Fibroblast of upper back skin (primary cell): Measurements from ENCODE around the gene ULK4.
"Not testable (repeated sequence)": the region's sequence is repeated elsewhere in the genome, so short reads cannot be mapped to it uniquely, and the experiment has no call there.

Source experiments
- DNase-seq: peaks from one replicate; pipeline ENCODE4 v3.0.0-alpha.2; 2013

ULK4 gene

DNA sequence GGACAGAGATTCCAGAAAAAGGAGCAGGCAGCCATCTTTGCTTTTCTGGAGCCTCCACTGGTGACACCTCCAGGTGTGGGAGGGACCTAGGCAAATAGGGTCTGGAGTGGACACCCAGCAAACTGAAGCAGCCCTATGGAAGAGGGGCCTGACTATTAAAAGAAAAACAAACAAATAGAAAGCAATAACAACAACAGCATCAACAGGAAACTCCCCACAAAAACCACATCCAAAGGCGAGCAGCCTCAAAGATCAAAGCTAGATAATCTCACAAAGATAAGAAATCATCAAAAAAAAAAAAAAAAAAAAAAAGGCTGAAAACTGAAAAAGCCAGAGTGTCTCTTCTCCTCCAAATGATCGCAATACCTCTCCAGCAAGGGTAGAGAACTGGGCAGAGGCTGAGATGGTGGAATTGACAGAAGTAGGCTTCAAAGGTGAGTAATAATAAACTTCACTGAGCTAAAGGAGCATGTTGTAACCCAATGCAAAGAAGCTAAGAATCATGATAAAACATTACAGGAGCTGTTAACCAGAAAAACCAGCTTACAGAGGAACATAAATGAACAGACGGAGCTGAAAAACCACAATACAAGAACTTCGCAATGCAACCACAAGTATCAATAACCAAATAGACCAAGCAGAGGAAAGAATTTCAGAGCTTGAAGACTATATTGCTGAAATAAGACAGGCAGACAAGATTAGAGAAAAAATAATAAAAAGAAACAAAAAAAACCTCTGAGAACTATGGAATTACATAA, 537.2 kb downstream of the ULK4 start:
- DNase-seq: no peak

GRCh38 chr3:41419809-41420208, 542.1 kb downstream of the ULK4 start:
- DNase-seq: no peak

GRCh38 chr3:41418961-41419691, 542.8 kb downstream of the ULK4 start:
- peak; percentile 43 for DNase-seq

DNA sequence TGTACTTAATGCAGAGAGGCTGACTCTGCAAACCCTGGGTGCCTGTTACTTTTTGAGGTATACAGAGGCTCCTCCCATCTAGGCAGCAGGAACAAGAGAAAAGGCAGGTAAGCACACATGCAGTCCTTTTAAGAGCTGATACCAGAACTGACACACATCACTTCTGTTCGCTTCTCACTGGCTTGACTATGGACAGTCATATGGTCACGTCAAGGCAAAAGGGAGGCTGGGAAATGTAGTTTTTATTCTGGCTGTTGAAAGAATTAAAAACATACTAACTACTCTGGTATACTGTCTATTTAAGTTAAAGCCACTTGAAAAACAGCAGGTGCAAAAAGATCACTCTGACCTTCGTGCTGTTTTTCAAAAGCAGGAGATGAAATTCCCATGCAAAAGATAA, 544.3 kb downstream of the ULK4 start:
- DNase-seq: no peak

- no peak for DNase-seq
Measured at GRCh38 chr3:41411065-41411464, 550.8 kb downstream of the ULK4 start.

DNA sequence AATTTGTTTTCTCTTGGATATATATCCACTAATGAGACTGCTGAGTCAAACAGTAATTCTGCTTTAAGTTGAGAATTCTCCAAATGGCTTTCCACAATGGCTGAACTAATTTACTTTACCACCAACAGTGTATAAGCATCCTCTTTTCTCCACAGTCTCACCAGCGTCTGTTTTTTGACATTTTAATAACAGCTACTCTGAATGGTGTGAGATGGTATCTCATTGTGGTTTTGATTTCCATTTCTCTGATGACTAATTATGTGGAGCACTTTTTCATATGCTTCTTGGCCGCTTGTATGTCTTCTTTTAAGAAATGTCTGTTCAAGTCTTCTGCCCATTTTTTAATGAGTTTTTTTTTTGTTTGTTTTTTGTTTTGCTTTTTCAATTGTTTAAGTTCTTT, 556.4 kb downstream of the ULK4 start:
- DNase-seq: peak; percentile 54

DNA sequence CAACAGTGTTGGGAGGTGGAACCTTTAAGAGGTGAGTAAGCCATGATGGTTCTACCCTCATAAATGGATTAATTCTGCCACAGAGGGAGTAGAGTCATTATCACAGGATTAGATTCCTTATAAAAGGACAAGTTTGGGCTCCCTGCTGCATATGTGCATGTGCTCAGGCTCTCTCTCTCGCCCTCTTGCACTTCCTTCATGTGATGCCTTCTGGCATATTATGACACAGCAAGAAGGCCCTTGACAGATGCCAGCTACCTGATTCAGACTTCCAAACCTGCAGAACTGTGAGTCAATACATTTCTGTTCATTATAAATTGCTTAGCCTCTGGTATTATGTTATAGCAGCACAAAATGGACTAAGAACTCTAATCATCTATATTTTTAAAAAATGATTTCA, 557.3 kb downstream of the ULK4 start:
- no peak for DNase-seq

GRCh38 chr3:41394896-41395295, 567.0 kb downstream of the ULK4 start:
- no peak for DNase-seq

DNA sequence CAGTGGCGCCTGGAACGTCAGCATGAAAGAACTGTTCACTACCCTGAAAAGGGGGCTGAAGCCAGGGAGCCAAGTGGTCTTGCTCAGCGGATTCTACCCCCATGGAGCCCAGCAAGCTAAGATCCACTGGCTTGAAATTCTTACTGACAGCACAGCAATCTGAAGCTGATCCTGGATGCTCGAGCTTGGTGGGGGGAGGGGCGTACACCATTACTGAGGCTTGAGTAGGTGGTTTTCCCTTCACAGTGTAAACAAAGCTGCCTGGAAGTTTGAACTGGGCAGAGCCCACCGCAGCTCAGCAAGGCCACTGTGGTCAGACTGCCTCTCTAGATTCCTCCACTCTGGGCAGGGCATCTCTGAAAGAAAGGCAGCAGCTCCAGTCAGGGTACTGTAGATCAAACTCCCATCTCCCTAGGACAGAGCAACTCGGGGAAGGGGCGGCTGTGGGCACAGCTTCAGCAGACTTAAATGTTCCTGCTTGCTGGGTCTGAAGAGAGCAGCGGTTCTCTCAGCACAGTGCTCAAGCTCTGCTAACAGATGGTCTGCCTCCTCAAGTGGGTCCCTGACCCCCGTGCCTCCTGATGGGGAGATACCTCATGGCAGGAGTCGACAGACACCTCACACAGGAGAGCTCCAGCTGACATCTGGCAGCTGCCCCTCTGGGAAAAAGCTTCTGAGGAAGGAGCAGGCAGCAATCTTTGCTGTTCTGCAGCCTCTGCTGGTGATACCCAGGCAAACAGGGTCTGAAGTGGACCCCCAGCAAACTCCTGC, 591.0 kb downstream of the ULK4 start:
- not testable (repeated sequence) for DNase-seq

GRCh38 chr3:41370307-41370706, 591.6 kb downstream of the ULK4 start:
- DNase-seq: no peak

DNA sequence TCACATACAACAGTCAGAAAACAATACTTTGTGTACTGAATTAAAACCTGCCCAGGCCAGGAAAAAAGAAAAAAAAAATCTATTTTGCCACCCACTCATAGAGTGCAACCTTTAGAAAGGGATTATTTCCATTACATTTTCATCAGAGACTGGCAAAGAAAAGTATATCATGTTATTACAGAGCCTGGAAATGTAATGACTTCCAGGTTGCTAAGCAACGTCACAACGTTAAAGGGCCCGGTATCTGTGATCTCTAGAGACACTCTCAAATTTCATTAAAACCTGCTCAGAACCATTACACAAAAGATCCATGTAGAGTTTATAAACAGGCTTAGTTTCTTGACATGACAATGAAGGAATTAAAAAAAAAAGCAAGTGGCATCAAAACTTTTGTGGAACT, 592.1 kb downstream of the ULK4 start:
- peak; percentile 31 for DNase-seq

GRCh38 chr3:41365973-41366372, 595.9 kb downstream of the ULK4 start:
- no peak for DNase-seq

DNA sequence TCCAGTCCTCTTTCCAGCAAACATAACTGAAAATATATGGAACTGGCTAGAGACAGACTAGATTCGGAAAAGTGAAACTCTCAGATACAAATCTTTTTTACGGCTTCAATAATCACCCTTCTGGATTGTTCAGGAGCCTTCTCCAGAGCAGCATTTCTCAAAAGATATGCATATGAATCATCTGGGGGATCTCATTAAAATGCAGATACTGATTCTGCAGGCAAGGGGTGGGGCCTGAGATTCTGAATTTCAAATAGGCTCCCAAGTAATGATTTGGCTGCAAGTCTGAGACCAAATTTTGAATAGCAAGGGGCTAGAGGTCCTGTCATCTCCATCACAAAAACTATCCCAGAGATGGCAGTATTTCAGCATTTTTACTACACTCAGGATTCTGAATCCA, 597.2 kb downstream of the ULK4 start:
- no peak for DNase-seq

GRCh38 chr3:41363830-41364523, 597.9 kb downstream of the ULK4 start:
- DNase-seq: no peak

DNA sequence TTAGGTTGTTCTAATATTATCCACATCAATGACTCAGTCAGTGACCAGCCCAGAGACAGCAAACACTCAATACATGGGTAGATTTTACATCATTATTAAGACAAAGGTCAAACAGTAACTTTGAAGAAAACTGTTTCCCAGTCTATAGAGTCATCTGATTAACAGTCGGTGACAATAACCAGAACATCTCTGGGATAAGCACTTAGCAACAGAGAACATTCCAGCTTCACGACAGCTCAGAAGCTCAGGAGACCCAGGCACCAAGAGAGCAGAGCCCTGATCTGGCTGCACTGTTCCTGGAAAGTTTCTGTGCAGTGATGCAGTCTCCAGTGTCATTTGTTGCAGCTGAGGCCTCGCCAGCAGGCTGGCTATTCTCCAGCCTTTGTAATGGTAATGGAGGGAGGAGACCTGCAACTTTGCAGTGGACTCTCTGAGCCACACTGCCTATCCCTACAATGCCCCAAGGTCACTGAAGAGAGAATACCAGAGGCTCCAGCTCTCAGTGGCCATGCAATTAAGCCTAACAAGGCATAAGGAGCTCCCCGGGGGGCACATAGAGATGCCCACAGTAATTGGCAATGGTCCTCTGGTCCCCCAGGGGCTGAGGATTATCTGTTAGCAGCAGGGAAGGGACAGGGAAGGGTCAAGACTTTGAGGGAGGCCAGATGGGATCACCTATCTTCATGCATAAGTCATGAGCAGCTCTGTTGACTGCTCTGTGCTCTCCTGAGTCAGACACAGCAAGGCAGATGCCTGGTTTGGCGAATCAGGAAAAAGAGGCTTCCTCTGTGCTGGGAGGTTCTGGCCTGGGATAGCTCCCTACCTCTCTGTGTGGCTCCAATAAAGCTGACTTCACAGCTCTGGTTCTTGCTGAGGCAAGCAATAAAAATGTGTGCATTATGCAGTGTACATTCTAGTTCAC, 599.0 kb downstream of the ULK4 start:
- DNase-seq: peak; percentile 35

DNA sequence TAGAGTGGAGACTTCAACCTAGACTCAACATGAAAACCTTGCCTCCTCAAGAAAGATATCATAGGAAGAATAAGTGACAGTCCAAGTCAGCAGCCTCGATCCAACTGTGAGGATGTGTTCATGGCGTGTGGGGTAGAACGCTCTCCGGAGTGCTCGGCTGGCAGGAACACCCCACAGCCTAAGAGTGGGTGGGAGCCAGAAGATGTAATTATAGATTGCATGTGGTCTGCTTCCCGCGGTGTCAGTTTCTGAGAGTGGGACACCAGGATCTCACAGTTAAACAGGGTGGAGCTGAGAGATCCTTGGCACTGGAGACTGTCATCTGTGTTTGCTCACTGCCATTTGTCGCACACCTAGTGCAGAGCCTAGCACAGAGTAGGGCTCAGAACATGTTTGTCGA, 604.6 kb downstream of the ULK4 start:
- no peak for DNase-seq

- DNase-seq: no peak
Measured at GRCh38 chr3:41356775-41357174, 605.1 kb downstream of the ULK4 start.

GRCh38 chr3:41352510-41352909, 609.4 kb downstream of the ULK4 start:
- no peak for DNase-seq

GRCh38 chr3:41350441-41350840, 611.5 kb downstream of the ULK4 start:
- no peak for DNase-seq

DNA sequence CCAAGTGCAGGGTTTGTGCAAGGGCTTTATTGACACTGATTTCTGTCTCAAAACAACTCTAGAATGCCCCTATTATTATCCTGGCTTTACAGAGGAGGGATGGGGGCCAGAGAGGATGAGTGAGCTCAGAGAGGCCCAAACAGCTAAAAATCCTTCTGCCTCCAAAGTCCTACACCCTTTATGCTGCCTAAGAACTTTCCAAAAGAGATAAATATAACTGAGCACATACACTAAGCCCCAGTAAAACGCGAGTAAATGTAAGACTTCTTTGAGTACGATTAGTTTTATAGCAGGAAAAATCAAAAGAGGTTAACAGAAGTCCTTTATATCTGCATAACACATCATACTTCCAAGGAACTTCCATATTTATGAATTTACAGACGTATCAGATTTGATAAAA, 613.5 kb downstream of the ULK4 start:
- no peak for DNase-seq

DNA sequence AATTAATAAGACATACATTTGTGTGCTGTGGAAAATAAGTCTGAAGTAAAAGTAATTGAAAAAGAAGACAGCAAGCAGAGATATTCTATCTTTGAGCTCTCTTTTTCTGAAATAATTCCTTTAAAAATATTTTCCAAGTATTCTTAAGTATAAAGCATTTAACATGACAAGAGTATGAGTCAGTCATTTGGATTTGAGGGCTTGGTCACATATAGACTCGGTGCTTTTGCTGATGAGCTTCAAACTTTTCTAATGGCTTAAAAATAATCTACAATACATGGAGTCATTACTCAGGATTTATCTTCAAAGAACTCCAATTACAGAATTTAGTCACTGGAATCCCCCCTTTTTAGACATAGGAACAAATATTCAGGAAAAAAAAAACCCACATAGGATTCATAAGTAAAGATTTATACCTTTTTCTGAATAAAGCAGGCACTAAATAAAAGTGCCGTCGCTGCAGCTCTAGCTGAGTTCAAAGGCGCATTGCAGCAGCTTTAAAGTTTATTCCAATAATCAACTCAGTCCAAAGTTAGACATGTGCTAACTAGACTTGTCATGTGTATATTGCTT, 615.1 kb downstream of the ULK4 start:
- DNase-seq: peak; percentile 56

GRCh38 chr3:41345788-41346187, 616.1 kb downstream of the ULK4 start:
- no peak for DNase-seq
